Measurements from ENCODE around the gene KAT2A. TPM values are rescaled to one million over a fixed set of nuclear protein-coding genes. Genes with fewer than 3 reads are reported as not detected.
A peak's percentile ranks its signal among the peaks of the same experiment; 100 is the strongest.

KAT2A gene
- 76.6 and 77.4 TPM in 2 replicates for total RNA-seq

GRCh38 chr17:42120770-42121769 lies at the start of gene KAT2A:
KAT2A (minus strand) TSS chr17:42121367; CDS start chr17:42121304, 63 bp downstream.
- Mint-ChIP-seq H3K27ac (peak within 1 kb of the TSS; percentile 87), H3K4me1 (peaks cover 25% of the 10 kb centered on the region)
- intact Hi-C loops (cut with micrococcal nuclease) = loop anchor here (1.0 kb wide), 1 partner anchor 34 kb away; no protein-coding TSS in a partner anchor

GRCh38 chr17:42169351-42169750 lies 48.2 kb upstream of the KAT2A start:
- DNase-seq = no peak
- no peaks in the 10 kb centered on the region for H3K9me3 Mint-ChIP-seq
- H3K36me3 Mint-ChIP-seq (ENCODE audit: low read depth) = no peaks in the 10 kb centered on the region
- H3K27ac Mint-ChIP-seq = no peak overlapping the region
- no peaks in the 10 kb centered on the region for H3K4me1 Mint-ChIP-seq
- H3K4me3 Mint-ChIP-seq = no peak overlapping the region
- intact Hi-C loops (cut with micrococcal nuclease) = no loop called here
- peaks cover 2% of the 10 kb centered on the region for H3K27me3 Mint-ChIP-seq

More at GRCh38 chr17:42120770-42121769, at the start of gene KAT2A:
- Mint-ChIP-seq H3K27me3 (no peaks in the 10 kb centered on the region), H3K9me3 (no peaks in the 10 kb centered on the region), H3K4me3 (peak within 1 kb of the TSS; percentile 76), H3K36me3 (ENCODE audit: low read depth) (peaks cover 40% of the 10 kb centered on the region)
- peak; percentile 94 for DNase-seq

DNA sequence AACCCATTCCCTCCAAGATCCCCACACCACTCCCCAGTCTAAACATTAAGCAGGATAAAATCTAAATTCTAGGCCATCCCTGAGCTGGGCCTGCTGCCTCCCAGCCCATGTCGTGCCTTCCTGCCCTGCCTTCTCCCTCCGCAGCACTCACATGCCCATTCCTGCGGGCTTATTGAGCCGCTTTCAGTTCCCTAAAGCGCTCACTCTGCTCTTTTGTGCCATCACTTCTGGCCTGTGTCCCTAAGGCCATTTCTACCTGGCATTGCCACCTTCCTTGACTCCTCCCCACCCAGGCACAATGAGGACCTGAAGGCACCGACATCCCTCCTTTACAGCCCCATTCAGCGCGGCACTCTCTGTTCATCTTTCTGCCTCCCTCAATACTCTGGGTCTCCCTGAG lies 46.6 kb upstream of the KAT2A start:
- H3K36me3 Mint-ChIP-seq (ENCODE audit: low read depth) = no peaks in the 10 kb centered on the region
- no peak for DNase-seq
- peaks cover 4% of the 10 kb centered on the region for H3K4me1 Mint-ChIP-seq
- H3K9me3 Mint-ChIP-seq = no peaks in the 10 kb centered on the region
- intact Hi-C loops (cut with micrococcal nuclease) = no loop called here
- peaks cover 2% of the 10 kb centered on the region for H3K27me3 Mint-ChIP-seq
- H3K4me3 Mint-ChIP-seq = no peak overlapping the region
- H3K27ac Mint-ChIP-seq = no peak overlapping the region

DNA sequence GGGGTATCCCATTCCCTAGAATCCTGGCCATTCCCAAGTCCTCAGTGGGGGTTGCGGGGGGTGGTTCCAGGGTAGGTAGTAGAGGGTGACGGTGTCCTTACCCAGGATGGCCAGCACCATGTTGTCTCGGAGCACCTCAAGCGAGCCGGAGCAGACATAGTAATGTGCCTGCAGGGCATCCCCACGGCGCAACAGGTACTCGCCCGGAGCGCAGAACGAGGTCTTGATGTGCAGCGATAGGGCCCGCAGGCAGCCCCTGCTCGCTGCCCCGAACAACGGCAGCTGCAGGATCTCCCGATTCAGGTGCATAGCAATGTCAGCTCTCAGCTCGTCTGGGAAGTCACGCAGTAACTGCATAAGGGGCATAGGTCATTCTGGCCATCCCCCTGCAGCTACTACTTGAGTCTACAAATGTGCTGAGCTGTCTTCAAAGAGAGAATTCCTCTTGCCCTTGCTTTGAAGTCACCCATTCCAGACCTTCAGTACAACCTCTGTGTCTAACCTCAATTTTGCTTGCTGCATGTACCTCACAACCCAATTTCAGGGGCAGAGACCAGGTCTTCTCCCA lies 45.1 kb upstream of the KAT2A start:
- no peaks in the 10 kb centered on the region for H3K36me3 Mint-ChIP-seq (ENCODE audit: low read depth)
- peaks cover 2% of the 10 kb centered on the region for H3K27me3 Mint-ChIP-seq
- H3K4me1 Mint-ChIP-seq = peaks cover 4% of the 10 kb centered on the region
- DNase-seq = no peak
- intact Hi-C loops (cut with micrococcal nuclease) = no loop called here
- no peak overlapping the region for H3K4me3 Mint-ChIP-seq
- H3K9me3 Mint-ChIP-seq = no peaks in the 10 kb centered on the region
- no peak overlapping the region for H3K27ac Mint-ChIP-seq

DNA sequence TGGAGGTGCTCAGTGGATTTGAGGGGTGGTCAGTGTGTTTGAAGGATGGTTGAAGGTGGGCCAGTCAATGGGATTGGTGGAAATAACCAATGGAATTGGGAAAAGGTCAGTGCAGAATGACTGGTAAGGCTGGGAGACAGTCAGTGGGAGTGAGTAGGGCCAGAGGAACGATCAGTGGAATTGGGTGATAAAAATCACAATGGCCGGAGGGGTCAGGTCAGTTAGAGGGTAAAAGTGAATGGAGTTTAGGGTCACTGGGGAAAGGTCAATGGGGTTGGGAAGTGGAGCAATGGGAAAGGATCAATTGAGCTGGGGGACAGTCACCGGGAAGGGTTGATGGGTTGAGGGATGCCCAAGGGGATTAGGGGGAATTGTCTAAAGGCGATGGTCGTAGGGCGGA lies 44.6 kb upstream of the KAT2A start:
- H3K4me1 Mint-ChIP-seq = peaks cover 4% of the 10 kb centered on the region
- H3K9me3 Mint-ChIP-seq = no peaks in the 10 kb centered on the region
- no peak overlapping the region for H3K27ac Mint-ChIP-seq
- peaks cover 2% of the 10 kb centered on the region for H3K27me3 Mint-ChIP-seq
- no peak overlapping the region for H3K4me3 Mint-ChIP-seq
- no peak for DNase-seq
- no peaks in the 10 kb centered on the region for H3K36me3 Mint-ChIP-seq (ENCODE audit: low read depth)
- intact Hi-C loops (cut with micrococcal nuclease) = no loop called here

- Mint-ChIP-seq H3K4me3 (no peak overlapping the region), H3K27me3 (no peaks in the 10 kb centered on the region), H3K36me3 (ENCODE audit: low read depth) (no peaks in the 10 kb centered on the region), H3K27ac (no peak overlapping the region), H3K4me1 (peaks cover 4% of the 10 kb centered on the region), H3K9me3 (no peaks in the 10 kb centered on the region)
- intact Hi-C loops (cut with micrococcal nuclease) = no loop called here
- DNase-seq = no peak
Measured at GRCh38 chr17:42163696-42164407, 42.7 kb upstream of the KAT2A start.

DNA sequence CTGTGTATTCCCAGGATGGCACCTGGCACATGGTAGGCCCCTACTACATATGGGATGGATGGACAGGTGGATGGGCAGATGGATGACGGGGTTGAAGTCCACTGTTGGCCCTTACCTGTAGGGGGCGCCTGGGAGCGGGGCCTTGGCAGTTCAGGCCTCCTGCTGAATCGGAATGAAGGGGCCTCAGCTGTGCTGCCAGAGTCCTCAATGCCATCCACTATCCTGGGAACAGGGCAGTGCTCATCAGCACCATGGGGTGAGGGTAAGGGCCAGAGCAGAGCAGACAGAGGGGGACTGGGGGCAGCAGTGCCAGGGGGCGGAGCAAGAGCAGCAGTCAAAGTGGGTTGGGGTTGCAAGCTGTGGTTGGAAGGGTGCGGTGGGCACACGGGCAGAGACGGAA lies 41.9 kb upstream of the KAT2A start:
- intact Hi-C loops (cut with micrococcal nuclease) = no loop called here
- H3K36me3 Mint-ChIP-seq (ENCODE audit: low read depth) = no peaks in the 10 kb centered on the region
- no peak overlapping the region for H3K27ac Mint-ChIP-seq
- H3K4me1 Mint-ChIP-seq = peaks cover 4% of the 10 kb centered on the region
- no peaks in the 10 kb centered on the region for H3K9me3 Mint-ChIP-seq
- DNase-seq = peak; percentile 85
- H3K4me3 Mint-ChIP-seq = no peak overlapping the region
- H3K27me3 Mint-ChIP-seq = no peaks in the 10 kb centered on the region

- no peaks in the 10 kb centered on the region for H3K27me3 Mint-ChIP-seq
- H3K4me1 Mint-ChIP-seq = peaks cover 9% of the 10 kb centered on the region
- H3K27ac Mint-ChIP-seq = no peak overlapping the region
- H3K36me3 Mint-ChIP-seq (ENCODE audit: low read depth) = no peaks in the 10 kb centered on the region
- H3K4me3 Mint-ChIP-seq = no peak overlapping the region
- no peak for DNase-seq
- H3K9me3 Mint-ChIP-seq = no peaks in the 10 kb centered on the region
- intact Hi-C loops (cut with micrococcal nuclease) = no loop called here
Measured at GRCh38 chr17:42160531-42160910, 39.4 kb upstream of the KAT2A start.

- H3K36me3 Mint-ChIP-seq (ENCODE audit: low read depth) = peaks cover under 1% of the 10 kb centered on the region
- H3K27me3 Mint-ChIP-seq = no peaks in the 10 kb centered on the region
- no peaks in the 10 kb centered on the region for H3K9me3 Mint-ChIP-seq
- peak overlapping the region; percentile 25 for H3K27ac Mint-ChIP-seq
- H3K4me3 Mint-ChIP-seq = no peak overlapping the region
- no peak for DNase-seq
- intact Hi-C loops (cut with micrococcal nuclease) = no loop called here
- H3K4me1 Mint-ChIP-seq = peaks cover 12% of the 10 kb centered on the region
Measured at GRCh38 chr17:42159796-42160530, 38.8 kb upstream of the KAT2A start.

GRCh38 chr17:42155614-42156045 lies 34.5 kb upstream of the KAT2A start:
- Mint-ChIP-seq H3K9me3 (no peaks in the 10 kb centered on the region), H3K27ac (peak overlapping the region; percentile 77), H3K4me1 (peaks cover 32% of the 10 kb centered on the region), H3K36me3 (ENCODE audit: low read depth) (peaks cover 11% of the 10 kb centered on the region), H3K27me3 (no peaks in the 10 kb centered on the region), H3K4me3 (peak overlapping the region; percentile 84)
- no peak for DNase-seq
- intact Hi-C loops (cut with micrococcal nuclease) = loop anchor here (1.0 to 2.0 kb wide), 7 partner anchors 26 to 236 kb away; partner anchors contain the start of genes CNP, DHX58, DNAJC7 and GHDC

DNA sequence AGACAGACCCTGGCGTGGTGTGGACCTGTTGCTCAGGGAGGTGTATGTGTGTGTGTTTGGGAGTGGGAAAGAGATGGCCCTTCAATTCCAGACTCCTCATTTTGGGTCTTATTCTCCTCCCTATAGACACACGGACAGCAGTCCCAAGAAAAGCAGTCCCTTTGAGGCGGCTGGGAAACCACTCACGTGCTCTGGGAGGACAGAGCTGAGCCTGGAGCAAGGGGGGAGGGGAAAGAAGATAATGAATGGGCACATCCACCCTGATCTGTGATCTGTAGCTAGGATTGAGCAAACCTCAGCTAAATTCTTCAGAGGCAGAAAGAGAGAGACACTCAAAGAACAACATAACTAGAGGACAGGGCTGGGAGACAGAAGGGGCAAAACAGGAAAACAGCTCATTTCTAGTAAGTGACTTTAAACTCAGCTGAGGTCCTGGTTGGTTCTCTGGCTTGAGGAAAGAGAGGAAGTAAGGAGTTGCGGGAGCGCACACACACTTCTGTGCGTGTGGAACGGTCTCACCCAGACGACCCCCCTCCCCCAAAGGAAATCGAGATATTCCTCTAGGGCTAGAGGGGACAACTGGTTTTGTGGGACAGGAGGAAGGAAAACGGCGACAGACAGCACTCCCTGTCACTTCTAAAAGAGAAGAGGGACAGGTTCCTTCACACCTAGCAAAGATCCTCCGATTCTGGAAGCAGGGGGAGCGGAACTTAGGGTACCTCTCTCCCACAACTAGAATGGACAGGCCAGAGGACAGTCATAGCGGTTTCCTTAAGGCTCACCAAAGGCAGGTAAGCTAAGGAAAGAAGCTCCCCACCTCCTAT lies 33.0 kb upstream of the KAT2A start:
- peak; percentile 69 for DNase-seq
- peak overlapping the region; percentile 84 for H3K4me3 Mint-ChIP-seq
- no peaks in the 10 kb centered on the region for H3K27me3 Mint-ChIP-seq

DNA sequence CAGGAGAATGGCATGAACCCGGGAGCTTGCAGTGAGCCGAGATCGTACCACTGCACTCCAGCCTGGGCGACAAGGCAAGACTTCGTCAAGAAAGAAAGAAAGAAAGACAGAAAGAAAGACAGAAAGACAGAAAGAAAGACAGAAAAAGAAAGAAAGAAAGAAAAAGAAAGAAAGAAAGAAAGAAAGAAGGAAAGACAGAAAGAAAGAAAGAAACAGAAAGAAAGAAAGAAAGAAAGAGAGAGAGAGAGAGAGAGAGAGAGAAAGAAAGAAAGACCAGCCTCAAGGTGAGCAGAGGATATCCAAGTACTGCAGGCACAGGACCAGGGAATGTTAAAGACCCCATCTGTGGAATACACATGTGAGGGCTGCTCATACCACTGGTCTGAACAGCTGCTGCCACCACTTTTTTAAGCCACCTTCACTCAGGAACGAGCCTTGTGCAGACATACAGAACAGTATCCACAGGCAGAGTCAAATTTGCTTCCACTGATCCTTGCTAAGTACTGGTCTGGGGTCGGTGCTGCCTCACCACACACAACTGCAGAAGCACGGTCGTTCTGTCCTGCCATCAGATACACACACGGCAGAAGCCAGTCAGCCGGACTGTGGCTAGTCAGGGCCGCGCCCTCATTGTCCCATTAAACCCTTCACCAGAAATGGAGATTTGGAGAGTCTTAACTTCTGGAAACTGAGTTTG lies 25.9 kb upstream of the KAT2A start:
- H3K4me3 Mint-ChIP-seq = no peak overlapping the region
- peaks cover 31% of the 10 kb centered on the region for H3K36me3 Mint-ChIP-seq (ENCODE audit: low read depth)
- no peaks in the 10 kb centered on the region for H3K27me3 Mint-ChIP-seq
- H3K4me1 Mint-ChIP-seq = peaks cover 18% of the 10 kb centered on the region
- H3K27ac Mint-ChIP-seq = no peak overlapping the region
- intact Hi-C loops (cut with micrococcal nuclease) = no loop called here
- no peaks in the 10 kb centered on the region for H3K9me3 Mint-ChIP-seq
- DNase-seq = no peak

More for the DNA sequence above, 33.0 kb upstream of the KAT2A start:
- Mint-ChIP-seq H3K4me1 (peaks cover 32% of the 10 kb centered on the region), H3K9me3 (no peaks in the 10 kb centered on the region), H3K27ac (peak overlapping the region; percentile 57), H3K36me3 (ENCODE audit: low read depth) (peaks cover 11% of the 10 kb centered on the region)
- intact Hi-C loops (cut with micrococcal nuclease) = loop anchor here (2.0 kb wide), 2 partner anchors 41 to 137 kb away; partner anchors contain the start of genes DHX58 and DNAJC7

Data from activated CD4-positive, alpha-beta T cell treated with anti-CD3 and anti-CD28 coated beads, Interleukin-2, amount 10 ng/mL, durations not matched to agents 24 days and 14 days (primary cell).